ENCODE measurements around the gene STARD13. TPM values are rescaled to one million over a fixed set of nuclear protein-coding genes. Genes with fewer than 3 reads are reported as not detected.

STARD13 gene
- polyA plus RNA-seq, 3 donors, result 21.8 to 23.3 (median 22.0) TPM

DNA sequence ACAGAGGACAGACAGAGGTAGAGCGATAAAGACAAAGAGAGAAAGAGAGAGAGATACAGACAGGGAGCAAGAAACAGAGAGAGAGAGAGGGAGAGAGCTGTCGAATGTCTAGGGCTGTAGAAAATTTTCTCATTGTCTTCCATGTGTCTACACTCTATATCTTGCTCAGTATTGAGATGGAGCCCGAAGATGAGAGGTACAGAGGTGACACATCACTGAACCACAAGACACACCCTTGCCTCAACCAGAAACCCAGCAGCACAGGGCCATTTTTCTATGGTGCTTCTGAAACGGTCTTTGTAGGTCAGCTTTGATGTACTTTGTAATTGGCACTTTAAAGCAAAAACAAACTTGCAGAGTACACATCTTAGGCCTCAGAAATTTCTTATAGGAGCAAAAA is 157.4 kb downstream of the STARD13 start:
- no peak for DNase-seq (ENCODE audit: low read depth in 3 of 3, low spot score in 2 of 3)

DNA sequence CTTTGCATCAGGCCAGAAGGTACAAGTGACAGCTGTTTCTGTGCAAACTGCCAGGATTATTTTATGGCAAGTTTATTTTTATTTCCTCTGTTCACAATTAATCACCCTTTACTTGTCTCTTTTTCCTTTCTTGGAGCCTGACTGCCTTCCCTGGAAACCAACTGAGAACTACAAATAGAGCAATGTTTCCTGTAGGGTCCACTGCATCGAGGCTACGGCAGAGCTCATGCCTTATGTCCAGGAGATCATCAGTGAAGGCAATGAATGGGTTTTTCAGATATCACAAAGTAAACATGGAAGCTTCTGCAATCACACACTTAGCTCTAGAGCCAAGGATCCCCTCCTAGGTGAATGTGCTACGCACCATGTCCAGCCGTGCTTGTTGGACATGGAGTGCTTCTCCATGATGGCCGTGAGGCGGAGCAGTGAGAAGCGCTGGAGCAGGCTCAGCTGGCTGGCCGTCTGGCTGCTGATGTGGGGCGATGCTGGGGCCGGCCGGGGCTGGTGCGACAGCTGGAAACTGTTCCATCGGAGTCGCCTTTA is 158.5 kb downstream of the STARD13 start:
- DNase-seq (ENCODE audit: low read depth in 3 of 3, low spot score in 2 of 3), result no peak

DNA sequence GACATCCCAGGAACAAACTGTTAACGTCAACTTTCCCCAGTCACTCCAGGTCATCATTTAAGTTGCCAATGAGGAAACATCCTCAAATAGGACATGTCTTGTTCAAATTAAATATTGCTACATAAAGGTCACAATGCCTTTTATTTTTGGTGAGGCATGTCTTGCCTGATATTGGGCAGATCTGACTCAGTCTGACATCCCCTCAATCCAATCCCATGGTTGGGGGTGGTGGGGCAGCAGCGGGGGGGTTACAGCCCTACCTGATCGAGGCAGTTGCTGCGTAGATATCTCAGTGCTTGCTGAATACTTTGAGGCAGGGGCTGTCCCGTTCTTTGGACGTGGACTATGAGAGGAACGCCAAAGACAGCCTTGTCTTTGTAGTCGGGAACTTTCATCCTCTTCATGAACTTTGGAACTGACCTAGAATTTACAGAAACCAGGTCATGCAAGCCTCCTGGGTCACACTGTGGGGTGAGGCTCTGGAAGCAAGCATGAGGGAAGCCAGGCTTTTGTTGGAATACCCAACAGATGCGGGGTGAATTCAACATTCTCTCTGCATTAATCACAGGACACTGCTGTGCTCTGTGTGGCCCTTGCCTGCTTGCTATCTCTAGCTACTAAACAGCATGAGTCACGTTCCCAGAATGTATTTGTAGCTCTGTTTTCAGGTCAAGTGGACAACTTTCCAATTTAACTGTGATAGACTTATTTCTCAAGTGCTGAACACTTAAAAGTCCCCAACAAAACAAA is 159.6 kb downstream of the STARD13 start:
- DNase-seq (ENCODE audit: low read depth in 3 of 3, low spot score in 2 of 3), result no peak

GRCh38 chr13:33123066-33123859 is 162.3 kb downstream of the STARD13 start:
- DNase-seq (ENCODE audit: low read depth in 3 of 3, low spot score in 2 of 3), result no peak

- DNase-seq (ENCODE audit: low read depth in 3 of 3, low spot score in 2 of 3), result no peak
These were observed 165.6 kb downstream of the STARD13 start for GRCh38 chr13:33119856-33120543.

DNA sequence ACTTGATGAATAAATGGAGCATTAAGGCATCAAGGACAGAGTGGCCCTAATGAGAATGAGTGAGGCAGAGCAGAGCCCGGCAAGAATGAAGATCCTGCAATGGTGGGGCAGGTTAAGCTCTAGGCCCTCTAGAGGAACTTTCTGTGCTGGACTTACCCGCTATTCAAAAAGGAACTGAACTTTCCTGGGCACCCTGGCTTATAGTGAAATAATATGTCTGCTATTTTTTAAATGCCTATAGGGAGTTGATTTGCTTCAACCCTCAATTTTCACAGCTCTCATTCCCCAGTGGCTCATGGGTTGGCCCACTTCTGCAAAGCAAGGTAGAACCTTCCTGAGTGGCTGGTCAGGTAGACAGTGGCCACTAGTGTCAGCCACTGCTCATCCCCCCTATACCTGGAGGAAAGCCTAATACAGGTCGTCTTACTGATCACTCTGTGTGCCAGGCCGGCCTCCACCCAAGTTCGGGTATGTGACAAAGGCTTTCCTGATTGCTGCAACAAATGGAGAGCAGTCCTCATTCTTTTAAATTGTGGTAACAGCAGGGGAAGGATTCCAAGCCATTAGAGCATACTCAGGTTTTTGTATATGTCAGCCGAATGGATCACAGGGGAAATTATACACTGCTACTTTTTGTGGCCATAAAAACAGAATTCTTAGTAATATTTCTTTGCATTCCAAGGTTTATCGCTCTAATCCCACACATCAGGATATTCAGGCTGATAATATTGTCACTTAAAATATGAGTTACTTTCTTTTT is 166.4 kb downstream of the STARD13 start:
- DNase-seq (ENCODE audit: low read depth in 3 of 3, low spot score in 2 of 3), result no peak

GRCh38 chr13:33116321-33117010 is 169.1 kb downstream of the STARD13 start:
- DNase-seq (ENCODE audit: low read depth in 3 of 3, low spot score in 2 of 3), result no peak

GRCh38 chr13:33115274-33115673 is 170.3 kb downstream of the STARD13 start:
- no peak for DNase-seq (ENCODE audit: low read depth in 3 of 3, low spot score in 2 of 3)

GRCh38 chr13:33114146-33114545 is 171.4 kb downstream of the STARD13 start:
- no peak for DNase-seq (ENCODE audit: low read depth in 3 of 3, low spot score in 2 of 3)

DNA sequence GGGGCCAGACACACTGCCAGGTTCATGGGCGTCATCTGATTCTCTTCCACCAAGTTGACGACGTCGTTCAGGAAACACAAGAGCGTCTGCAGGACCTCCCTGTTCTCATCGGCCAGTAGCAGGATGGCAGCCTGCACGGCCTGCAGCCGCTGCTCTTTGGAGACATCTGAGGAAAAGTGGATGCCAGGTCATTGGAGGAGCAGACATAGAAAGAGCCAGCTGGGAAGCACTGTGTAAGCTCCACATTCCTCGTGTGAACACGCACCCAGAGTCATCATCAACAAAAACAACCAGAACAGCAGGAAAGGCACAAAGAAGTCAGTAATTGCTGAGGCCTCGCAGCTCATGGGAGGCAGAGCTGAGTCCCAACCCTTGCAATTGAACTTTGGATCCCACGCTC is 172.8 kb downstream of the STARD13 start:
- no peak for DNase-seq (ENCODE audit: low read depth in 3 of 3, low spot score in 2 of 3)

DNA sequence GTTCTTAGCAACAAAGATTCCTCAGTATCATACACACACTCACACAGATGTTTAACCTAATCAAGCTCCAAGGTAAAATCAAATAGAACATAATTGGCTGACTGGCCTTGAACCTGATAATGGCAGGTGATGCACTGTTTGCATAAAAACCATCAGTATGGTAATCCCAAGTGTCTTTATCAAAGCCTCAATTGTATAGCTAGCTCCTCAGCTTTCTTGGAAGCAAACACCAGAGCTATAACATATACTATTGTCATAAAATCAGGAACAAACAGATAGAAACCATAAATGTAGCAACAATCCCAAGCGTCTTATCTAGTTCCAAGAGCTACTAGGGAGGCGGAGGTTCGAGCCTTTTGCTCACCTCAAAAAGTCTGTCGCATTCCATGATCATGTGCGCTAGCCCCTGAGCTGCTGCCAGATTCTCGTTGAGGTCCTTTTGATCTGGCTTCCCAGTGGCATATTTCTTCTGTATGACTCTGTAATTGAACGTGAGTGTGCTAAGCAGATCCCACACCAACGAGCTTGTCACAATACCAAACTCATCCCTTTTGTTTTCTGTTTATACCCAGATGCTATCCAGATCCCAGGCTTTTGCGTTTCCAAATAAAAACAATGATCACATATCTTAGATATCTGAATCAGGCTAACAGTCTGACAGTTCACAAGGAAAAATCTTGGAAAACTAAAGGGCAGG is 174.0 kb downstream of the STARD13 start:
- no peak for DNase-seq (ENCODE audit: low read depth in 3 of 3, low spot score in 2 of 3)

DNA sequence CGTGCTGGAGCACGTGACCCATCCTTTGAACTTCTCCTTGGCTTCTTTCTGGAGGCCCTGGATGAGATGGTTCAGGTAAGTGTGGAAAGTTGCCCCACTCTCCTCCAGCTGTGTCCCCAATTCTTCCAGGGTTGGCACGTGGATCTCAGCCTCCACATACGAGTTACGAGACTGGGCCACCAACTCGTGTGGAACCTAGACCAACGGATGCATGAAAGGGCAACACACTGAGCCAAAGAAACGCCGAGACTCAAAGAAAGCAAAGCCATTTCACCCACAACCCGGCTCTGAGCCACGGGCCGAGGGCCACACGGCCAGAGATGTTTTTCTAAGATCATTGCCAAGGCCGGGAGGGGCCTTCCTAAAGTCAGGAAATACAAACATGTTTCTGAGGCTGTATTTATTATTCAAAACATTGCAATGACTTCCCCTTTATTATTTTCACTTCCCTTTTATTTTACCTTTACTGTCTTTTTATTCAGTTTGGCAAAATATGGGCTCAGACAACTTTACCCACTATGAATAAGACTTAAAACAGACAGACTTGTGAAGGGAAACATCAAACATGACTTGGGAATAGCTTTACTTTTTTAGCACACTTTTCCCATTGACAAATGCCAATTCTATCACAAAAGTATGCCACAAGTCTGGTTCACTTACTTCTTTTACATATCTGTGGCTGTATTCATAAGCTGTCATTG is 174.7 kb downstream of the STARD13 start:
- no peak for DNase-seq (ENCODE audit: low read depth in 3 of 3, low spot score in 2 of 3)

DNA sequence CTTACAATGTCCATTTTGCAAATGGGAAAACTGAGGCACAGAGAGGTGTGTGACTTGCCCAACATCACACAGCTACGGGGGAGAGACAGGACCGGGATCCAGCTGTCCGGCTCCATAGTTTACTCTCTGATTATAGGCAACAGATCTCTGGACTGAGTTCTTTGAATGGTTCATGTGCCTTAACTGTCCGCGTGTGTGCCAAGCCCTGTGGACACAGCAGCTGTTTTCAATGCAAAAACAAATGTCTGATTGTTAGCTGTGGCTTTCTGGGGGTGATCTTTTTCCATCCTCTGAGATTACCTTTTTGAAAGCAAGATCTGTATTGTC is 175.2 kb downstream of the STARD13 start:
- no peak for DNase-seq (ENCODE audit: low read depth in 3 of 3, low spot score in 2 of 3)

GRCh38 chr13:33109801-33110200 is 175.8 kb downstream of the STARD13 start:
- no peak for DNase-seq (ENCODE audit: low read depth in 3 of 3, low spot score in 2 of 3)

DNA sequence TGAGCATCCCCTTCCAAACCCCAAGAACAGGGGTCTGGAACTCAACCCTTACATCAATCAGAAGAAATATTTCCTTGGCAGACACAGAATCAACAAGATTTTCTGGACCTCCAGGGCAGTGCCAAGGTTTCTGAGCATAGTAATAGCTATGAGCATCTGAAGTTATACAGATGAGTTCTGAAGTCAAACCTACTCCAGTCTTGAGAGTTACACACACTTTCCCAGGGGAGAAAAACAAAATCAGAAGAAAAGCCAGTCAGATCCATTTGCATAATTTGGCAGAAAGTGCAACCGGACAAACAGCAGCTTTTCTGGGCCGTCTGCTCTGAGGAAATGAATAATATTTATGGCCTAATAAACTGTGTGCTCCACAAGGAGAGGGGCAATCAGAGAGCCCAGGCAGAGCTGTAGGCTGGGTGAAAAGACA is 176.3 kb downstream of the STARD13 start:
- DNase-seq (ENCODE audit: low read depth in 3 of 3, low spot score in 2 of 3), result no peak

GRCh38 chr13:33108620-33109019 is 176.9 kb downstream of the STARD13 start:
- DNase-seq (ENCODE audit: low read depth in 3 of 3, low spot score in 2 of 3), result no peak

DNA sequence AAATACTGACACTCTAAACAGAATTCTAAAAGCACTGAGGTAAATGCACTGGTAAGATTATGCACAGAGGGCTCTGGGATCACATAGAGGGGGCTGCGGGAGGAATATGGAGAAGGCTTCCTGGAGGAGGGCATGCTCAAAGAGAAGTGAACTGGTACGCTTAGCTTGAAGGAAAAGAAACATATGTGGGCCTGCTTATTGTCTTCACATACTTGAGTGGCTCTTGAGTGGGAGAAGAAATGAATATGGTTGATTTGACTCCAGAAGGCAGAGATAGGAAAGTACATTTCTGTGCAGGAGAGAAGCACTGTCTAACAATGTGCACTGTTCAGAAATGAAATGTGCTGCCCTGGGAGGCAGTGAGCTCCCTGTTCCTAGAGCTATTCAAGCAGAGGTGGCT is 178.2 kb downstream of the STARD13 start:
- no peak for DNase-seq (ENCODE audit: low read depth in 3 of 3, low spot score in 2 of 3)

GRCh38 chr13:33106656-33107360 is 178.7 kb downstream of the STARD13 start:
- no peak for DNase-seq (ENCODE audit: low read depth in 3 of 3, low spot score in 2 of 3)
